AG04450 (cell line): ENCODE data around the gene GRM8. TPM values are rescaled to one million over a fixed set of nuclear protein-coding genes. Genes with fewer than 3 reads are reported as not detected.

Experiments
- CTCF ChIA-PET: fragments of 300-600, 350-600 bp; formaldehyde crosslinking; extraction: SDS; loops from one replicate; lab custom pipeline; 2022; ENCODE audit warnings: antibody characterized with exemption, inconsistent platforms; lab: Charles Lee
- POLR2A ChIA-PET: fragments of 350-600 bp; formaldehyde crosslinking; extraction: SDS; loops from one replicate; lab custom pipeline; 2021; ENCODE audit warnings: antibody characterized with exemption, inconsistent platforms; lab: Yijun Ruan, JAX
- DNase-seq: peaks from one replicate; pipeline ENCODE4 v3.0.0-alpha.2; 2011; ENCODE audit warnings: low read depth, low spot score
- H3K27ac ChIP-seq: one replicate; pipeline ENCODE4 v1.5.1; 2012; ENCODE audit warnings: low read depth, low read length, control low read depth
- H3K27me3 ChIP-seq: one replicate; pipeline ENCODE4 v1.6.0; 2012; ENCODE audit warnings: low read length; ENCODE audit not compliant: control insufficient read depth, insufficient read depth
- H3K4me3 ChIP-seq: 2 replicates; pipeline ENCODE4 v1.5.1; 2011; ENCODE audit warnings: mild to moderate bottlenecking, low read depth, low read length, control low read depth
- H3K9me3 ChIP-seq: 2 replicates; pipeline ENCODE4 v1.5.1; 2012; ENCODE audit warnings: low read length; ENCODE audit not compliant: control insufficient read depth, insufficient read depth
- CTCF ChIP-seq: IDR thresholded peaks from 2 replicates; pipeline ENCODE4 v1.5.1; 2011; ENCODE audit warnings: low read depth, low read length, control low read depth, inconsistent platforms
- polyA plus RNA-seq: library from polyadenylated mRNA; depleted of rRNA; stranded (reverse); fragments of >200 nt; gene quantifications from 2 replicates; pipeline ENCODE4 v1.2.3, GENCODE V29; 2011

The GRM8 gene
- polyA plus RNA-seq, 1 experiment = not detected

GRCh38 chr7:126690848-126691751, 561.6 kb downstream of the GRM8 start:
- H3K27me3 ChIP-seq = no peaks in the 10 kb centered on the region

GRCh38 chr7:126690104-126690503, 562.6 kb downstream of the GRM8 start:
- H3K27me3 ChIP-seq = no peaks in the 10 kb centered on the region
- no peak overlapping the region for H3K27ac ChIP-seq
- no peak for TF ChIP-seq CTCF
- DNase-seq = no peak
- peaks cover 34% of the 10 kb centered on the region for H3K9me3 ChIP-seq
- ChIA-PET POLR2A (no interaction called here), CTCF (no interaction called here)
- no peak overlapping the region for H3K4me3 ChIP-seq

More at GRCh38 chr7:126690848-126691751, 561.6 kb downstream of the GRM8 start:
- TF ChIP-seq CTCF = no peak
- peaks cover 24% of the 10 kb centered on the region for H3K9me3 ChIP-seq
- POLR2A ChIA-PET = no interaction called here
- no peak overlapping the region for H3K27ac ChIP-seq
- no peak overlapping the region for H3K4me3 ChIP-seq
- CTCF ChIA-PET = no interaction called here
- DNase-seq = no peak

- H3K27ac ChIP-seq = no peak overlapping the region
- ChIA-PET POLR2A (no interaction called here), CTCF (no interaction called here)
- TF ChIP-seq CTCF = no peak
- H3K9me3 ChIP-seq = peaks cover 39% of the 10 kb centered on the region
- H3K27me3 ChIP-seq = no peaks in the 10 kb centered on the region
- no peak for DNase-seq
- no peak overlapping the region for H3K4me3 ChIP-seq
Observed at GRCh38 chr7:126689037-126689436, 563.7 kb downstream of the GRM8 start.

GRCh38 chr7:126686474-126686873, 566.3 kb downstream of the GRM8 start:
- ChIA-PET CTCF (no interaction called here), POLR2A (no interaction called here)
- H3K27me3 ChIP-seq = no peaks in the 10 kb centered on the region
- H3K9me3 ChIP-seq = peaks cover 38% of the 10 kb centered on the region
- no peak overlapping the region for H3K27ac ChIP-seq
- no peak overlapping the region for H3K4me3 ChIP-seq
- DNase-seq = no peak
- TF ChIP-seq CTCF = no peak

GRCh38 chr7:126685596-126685995, 567.1 kb downstream of the GRM8 start:
- DNase-seq = no peak
- H3K27ac ChIP-seq = no peak overlapping the region
- H3K27me3 ChIP-seq = no peaks in the 10 kb centered on the region
- POLR2A ChIA-PET = no interaction called here
- no peak overlapping the region for H3K4me3 ChIP-seq
- TF ChIP-seq CTCF = no peak
- H3K9me3 ChIP-seq = peaks cover 29% of the 10 kb centered on the region
- CTCF ChIA-PET = no interaction called here
